GM18907 (cell line): Measurements from ENCODE around the gene MRPL53.

Source experiments
- ATAC-seq: cut with Tn5 transposase; IDR thresholded peaks from one replicate; pipeline ENCODE4 v1.9.1; 2021; ENCODE audit warnings: mild to moderate bottlenecking, moderate library complexity; ENCODE audit not compliant: unreplicated experiment

Gene MRPL53

GRCh38 chr2:74429487-74430451 is 42.7 kb downstream of the MRPL53 start:
- ATAC-seq = no peak

- no peak for ATAC-seq
These were observed 43.8 kb downstream of the MRPL53 start for GRCh38 chr2:74428675-74429074.

- no peak for ATAC-seq
These were observed 44.9 kb downstream of the MRPL53 start for GRCh38 chr2:74427551-74427950.

- no peak for ATAC-seq
These were observed 46.2 kb downstream of the MRPL53 start for GRCh38 chr2:74426181-74426758.

GRCh38 chr2:74425523-74425922 is 47.0 kb downstream of the MRPL53 start:
- ATAC-seq = no peak

GRCh38 chr2:74424995-74425406 is 47.5 kb downstream of the MRPL53 start:
- no peak for ATAC-seq

- no peak for ATAC-seq
These were observed 48.1 kb downstream of the MRPL53 start for GRCh38 chr2:74424139-74424992.

GRCh38 chr2:74423231-74424095 is 49.0 kb downstream of the MRPL53 start:
- no peak for ATAC-seq
